Natural killer cell (primary cell): Measurements from ENCODE around the gene NDUFV1. TPM values are rescaled to one million over a fixed set of nuclear protein-coding genes. Genes with fewer than 3 reads are reported as not detected.

ENCODE experiments used
- ATAC-seq, 3 donors: fragments of 150-1000 bp in 2 of 3; fragments of 200-7000 bp in 1 of 3; cut with Tn5 transposase; 1 replicate in 1 of 3; 2 replicates in 2 of 3; pipeline ENCODE4 v1.10.0; 2021; ENCODE audit warnings: mild to moderate bottlenecking in 2 of 3, moderate library complexity in 2 of 3
- DNase-seq, 2 donors: peaks; one replicate each; pipeline versions ENCODE4 v3.0.0 to v3.0.0-alpha.2; 2013 to 2021; ENCODE audit warnings: mixed read lengths in 1 of 2
- H3K27ac ChIP-seq: one replicate; pipeline ENCODE4 v1.5.1; 2013; ENCODE audit warnings: mild to moderate bottlenecking, low read length
- H3K27me3 ChIP-seq: one replicate; pipeline ENCODE4 v1.6.1; 2013; ENCODE audit warnings: low read length; ENCODE audit not compliant: control insufficient read depth, insufficient read depth
- H3K36me3 ChIP-seq: one replicate; pipeline ENCODE4 v1.6.1; 2013; ENCODE audit warnings: low read length; ENCODE audit not compliant: control insufficient read depth, insufficient read depth
- H3K4me1 ChIP-seq: one replicate; pipeline ENCODE4 v1.6.1; 2013; ENCODE audit warnings: low read length; ENCODE audit not compliant: control insufficient read depth, insufficient read depth
- H3K4me3 ChIP-seq: one replicate; pipeline ENCODE4 v1.5.1; 2013; ENCODE audit warnings: low read length
- H3K9me3 ChIP-seq: one replicate; pipeline ENCODE4 v1.6.1; 2013; ENCODE audit warnings: low read length; ENCODE audit not compliant: control insufficient read depth, insufficient read depth
- H3K27ac Mint-ChIP-seq, 2 donors: one replicate each; pipeline ENCODE4 v1.8.0; 2022; ENCODE audit warnings: mild to moderate bottlenecking in 2 of 2, mixed read lengths in 2 of 2, moderate library complexity in 1 of 2
- H3K27me3 Mint-ChIP-seq, 2 donors: one replicate each; pipeline ENCODE4 v1.8.0; 2022; ENCODE audit warnings: low read depth in 2 of 2, mixed read lengths in 2 of 2
- H3K36me3 Mint-ChIP-seq: one replicate; pipeline ENCODE4 v1.8.0; 2022; ENCODE audit warnings: mixed read lengths
- H3K4me1 Mint-ChIP-seq, 2 donors: one replicate each; pipeline ENCODE4 v1.8.0; 2022; ENCODE audit warnings: mixed read lengths in 2 of 2
- H3K4me3 Mint-ChIP-seq: one replicate; pipeline ENCODE4 v1.8.0; 2022; ENCODE audit warnings: mild to moderate bottlenecking, moderate library complexity, mixed read lengths
- H3K9me3 Mint-ChIP-seq, 2 donors: one replicate each; pipeline ENCODE4 v1.8.0; 2022; ENCODE audit warnings: mixed read lengths in 2 of 2
- WGBS: methylation state at CpG from one replicate; pipeline ENCODE4 v1.1.7; 2013; ENCODE audit warnings: missing lambda C conversion rate; ENCODE audit not compliant: insufficient coverage; 5-methylcytosine and 5-hydroxymethylcytosine counted together
- intact Hi-C: fragments of 100-400 bp; cut with micrococcal nuclease; formaldehyde crosslinking; loops from one replicate; pipeline ENCODE4 v1.14.2; 2022
- total RNA-seq, 4 donors: library from RNA; stranded (reverse); fragments of 120-200 nt in 1 of 4; gene quantifications; one replicate each; pipeline versions ENCODE4 v1.2.3 to v1.2.4, GENCODE V29; 2013 to 2022
- TF ChIP-seq, protein P1 (sequence below): fragments of 200-600 bp; IDR thresholded peaks from one replicate; pipeline ENCODE4 v1.8.0; 2022; ENCODE audit warnings: antibody characterized with exemption

Gene NDUFV1
- total RNA-seq, 3 donors from 2014 or later (not counting 1 experiment from before 2014, with no cell fraction given), result 346 to 393 (median 360) TPM

DNA sequence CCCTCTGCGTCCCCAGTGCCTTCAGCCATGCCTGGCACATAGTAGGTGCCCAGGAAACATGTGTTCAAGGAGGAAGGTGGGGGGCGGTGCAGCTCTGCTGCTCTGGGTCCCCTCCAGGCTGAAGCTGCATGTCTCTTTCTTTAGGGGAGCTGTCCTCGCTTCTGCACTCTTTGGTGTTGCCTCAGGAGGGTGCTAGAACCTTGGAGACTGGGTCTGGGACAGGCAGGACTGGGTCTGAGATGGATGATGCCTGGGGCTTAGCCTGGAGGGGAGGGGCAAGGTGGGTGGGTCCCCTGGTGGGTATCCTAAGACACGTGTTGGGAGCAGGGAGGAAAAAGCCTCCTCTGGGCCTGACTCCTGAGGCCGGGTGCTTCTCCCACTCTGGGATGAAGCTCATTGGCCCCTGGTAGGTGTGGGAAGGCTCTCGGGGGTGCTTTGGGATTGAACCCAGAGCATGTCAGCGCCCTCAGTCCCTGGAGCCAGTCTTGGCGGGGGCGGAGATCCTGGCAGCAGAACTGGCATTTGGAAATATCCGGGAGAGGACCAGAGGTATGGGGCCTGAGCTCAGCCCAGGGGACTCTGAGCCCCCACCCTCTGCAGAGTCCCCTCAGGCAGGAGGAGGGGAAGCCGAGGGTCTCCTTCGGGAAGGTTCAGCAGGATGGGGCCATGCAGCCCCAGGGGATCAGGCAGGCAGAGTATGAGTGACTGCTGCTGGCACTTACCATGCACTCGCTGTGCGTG lies 29.8 kb upstream of the NDUFV1 start:
- TF ChIP-seq, protein P1, sequence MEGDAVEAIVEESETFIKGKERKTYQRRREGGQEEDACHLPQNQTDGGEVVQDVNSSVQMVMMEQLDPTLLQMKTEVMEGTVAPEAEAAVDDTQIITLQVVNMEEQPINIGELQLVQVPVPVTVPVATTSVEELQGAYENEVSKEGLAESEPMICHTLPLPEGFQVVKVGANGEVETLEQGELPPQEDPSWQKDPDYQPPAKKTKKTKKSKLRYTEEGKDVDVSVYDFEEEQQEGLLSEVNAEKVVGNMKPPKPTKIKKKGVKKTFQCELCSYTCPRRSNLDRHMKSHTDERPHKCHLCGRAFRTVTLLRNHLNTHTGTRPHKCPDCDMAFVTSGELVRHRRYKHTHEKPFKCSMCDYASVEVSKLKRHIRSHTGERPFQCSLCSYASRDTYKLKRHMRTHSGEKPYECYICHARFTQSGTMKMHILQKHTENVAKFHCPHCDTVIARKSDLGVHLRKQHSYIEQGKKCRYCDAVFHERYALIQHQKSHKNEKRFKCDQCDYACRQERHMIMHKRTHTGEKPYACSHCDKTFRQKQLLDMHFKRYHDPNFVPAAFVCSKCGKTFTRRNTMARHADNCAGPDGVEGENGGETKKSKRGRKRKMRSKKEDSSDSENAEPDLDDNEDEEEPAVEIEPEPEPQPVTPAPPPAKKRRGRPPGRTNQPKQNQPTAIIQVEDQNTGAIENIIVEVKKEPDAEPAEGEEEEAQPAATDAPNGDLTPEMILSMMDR, result no peak
- no peak for DNase-seq
- Histone ChIP-seq H3K9me3 (no peaks in the 10 kb centered on the region), H3K36me3 (no peaks in the 10 kb centered on the region), H3K27ac (no peak overlapping the region), H3K4me1 (peaks cover 19% of the 10 kb centered on the region), H3K27me3 (no peaks in the 10 kb centered on the region), H3K4me3 (no peak overlapping the region)
- Mint-ChIP-seq H3K27me3 (peaks cover 0 to 4% of the 10 kb centered on the region in 2 donors), H3K27ac (no peak overlapping the region), H3K4me3 (no peak overlapping the region), H3K9me3 (no peaks in the 10 kb centered on the region), H3K4me1 (peaks cover 21 to 28% of the 10 kb centered on the region in 2 donors), H3K36me3 (no peaks in the 10 kb centered on the region)
- intact Hi-C loops, result no loop called here
- peak in 1 of 3 donors; percentile 30 for ATAC-seq
- WGBS, result 92% methylated on average over 14 of the region's 14 CpGs

DNA sequence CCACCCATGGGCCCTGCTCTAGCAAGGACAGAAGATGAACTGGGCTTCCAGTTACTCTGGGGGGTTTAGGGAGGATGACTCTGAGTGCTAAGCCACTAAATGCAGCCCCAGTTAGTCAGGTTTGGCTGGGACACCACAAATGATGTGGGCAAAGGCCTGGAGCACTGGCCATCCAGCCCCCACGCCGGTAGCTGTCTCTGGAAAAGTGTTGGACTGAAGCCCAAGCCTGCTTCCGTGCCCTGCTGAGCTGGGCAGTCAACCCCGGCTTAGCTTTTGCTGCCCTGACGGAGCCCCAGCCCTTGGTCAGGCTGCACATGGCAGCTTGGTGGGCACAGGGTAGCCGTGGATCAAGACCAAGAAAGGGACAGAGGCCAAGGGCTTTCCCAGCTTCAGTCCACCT lies 28.8 kb upstream of the NDUFV1 start:
- Histone ChIP-seq H3K4me3 (no peak overlapping the region), H3K27me3 (no peaks in the 10 kb centered on the region), H3K27ac (no peak overlapping the region), H3K4me1 (peaks cover 25% of the 10 kb centered on the region), H3K36me3 (no peaks in the 10 kb centered on the region), H3K9me3 (no peaks in the 10 kb centered on the region)
- no peaks in the 10 kb centered on the region for H3K36me3 Mint-ChIP-seq
- WGBS, result 92% methylated on average over 6 of the region's 6 CpGs
- H3K4me3 Mint-ChIP-seq, result no peak overlapping the region
- peaks cover 31 to 38% of the 10 kb centered on the region in 2 donors for H3K4me1 Mint-ChIP-seq
- TF ChIP-seq, protein P1, result no peak
- ATAC-seq, result no peak
- no peaks in the 10 kb centered on the region for H3K9me3 Mint-ChIP-seq
- no peak overlapping the region for H3K27ac Mint-ChIP-seq
- intact Hi-C loops, result no loop called here
- peaks cover 0 to 4% of the 10 kb centered on the region in 2 donors for H3K27me3 Mint-ChIP-seq
- no peak for DNase-seq

DNA sequence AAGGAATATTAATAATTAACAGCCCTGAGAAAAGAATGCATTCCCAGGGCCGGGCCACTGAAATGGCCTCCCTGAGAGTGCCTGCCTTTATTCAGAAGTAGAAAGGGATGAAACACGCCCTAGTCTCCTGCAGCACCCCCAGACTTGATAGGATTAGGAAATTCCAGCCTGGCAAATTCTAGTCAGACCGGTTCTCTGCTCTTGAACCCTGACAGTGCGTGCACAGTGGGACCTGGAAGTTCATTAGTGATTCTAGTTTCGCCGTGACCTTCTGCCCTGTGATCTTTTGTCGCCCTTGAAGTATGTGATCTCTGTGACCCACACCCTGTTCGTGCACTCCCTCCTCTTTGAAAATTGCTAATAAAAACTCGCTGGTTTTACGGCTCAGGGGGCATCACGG lies 25.3 kb upstream of the NDUFV1 start:
- intact Hi-C loops, result loop anchor here (5.0 kb wide), 1 partner anchor 76 kb away; no protein-coding TSS in a partner anchor
- peaks cover 47 to 63% of the 10 kb centered on the region in 2 donors for H3K4me1 Mint-ChIP-seq
- TF ChIP-seq, protein P1, result no peak

More for the DNA sequence above, 25.3 kb upstream of the NDUFV1 start:
- no peak for DNase-seq
- Mint-ChIP-seq H3K4me3 (no peak overlapping the region), H3K9me3 (no peaks in the 10 kb centered on the region), H3K36me3 (no peaks in the 10 kb centered on the region), H3K27ac (peak overlapping the region in 1 of 2 donors; percentile 88), H3K27me3 (peaks cover 0 to 4% of the 10 kb centered on the region in 2 donors)
- WGBS, result 95% methylated on average over 11 of the region's 11 CpGs
- Histone ChIP-seq H3K9me3 (no peaks in the 10 kb centered on the region), H3K4me1 (peaks cover 54% of the 10 kb centered on the region), H3K36me3 (no peaks in the 10 kb centered on the region), H3K27ac (no peak overlapping the region), H3K27me3 (no peaks in the 10 kb centered on the region), H3K4me3 (no peak overlapping the region)
- ATAC-seq, result no peak
